ENCODE data around the gene GAN. TPM values are rescaled to one million over a fixed set of nuclear protein-coding genes. Genes with fewer than 3 reads are reported as not detected.

Gene GAN
- total RNA-seq, 1 donor from 2014 or later = 25.5 TPM

DNA sequence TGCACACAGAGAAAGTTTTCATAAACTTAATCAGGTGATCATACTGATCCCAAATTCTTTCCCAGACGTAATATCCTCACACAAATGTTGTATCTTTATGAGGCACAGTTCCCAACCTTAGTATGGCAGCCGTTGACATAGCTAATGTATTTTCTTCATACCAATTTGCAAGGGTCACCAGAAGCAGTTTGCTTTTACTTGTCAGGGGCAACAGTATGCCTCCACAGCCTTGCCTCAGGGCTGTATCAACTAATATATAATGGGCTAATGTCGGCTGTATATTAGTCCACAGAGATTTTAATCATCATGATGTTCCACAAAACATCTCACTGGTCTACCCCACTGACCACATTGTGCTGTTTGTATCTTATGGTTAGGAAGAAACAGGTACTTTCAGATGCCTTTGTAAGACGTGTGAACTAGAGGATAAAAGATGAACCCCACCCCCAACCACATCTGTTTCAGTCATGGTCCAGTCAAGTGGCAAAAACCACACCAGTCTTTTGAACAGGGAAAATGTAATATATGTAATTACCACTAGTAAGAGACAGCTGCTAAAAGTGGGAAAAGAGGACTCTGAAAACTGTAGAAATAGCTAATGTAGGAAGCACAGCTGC is 55.2 kb downstream of the GAN start:
- Histone ChIP-seq H3F3A (ENCODE audit: low read depth) (peaks cover 10% of the 10 kb centered on the region), H3K9me3 (ENCODE audit: low read depth) (no peaks in the 10 kb centered on the region), H3K27me3 (no peaks in the 10 kb centered on the region), H3K27ac (no peak overlapping the region), H3K79me2 (ENCODE audit: low read depth) (no peaks in the 10 kb centered on the region), H4K20me1 (ENCODE audit: low read depth) (peaks cover 4% of the 10 kb centered on the region), H3K9ac (peak overlapping the region; percentile 28), H3K4me2 (no peak overlapping the region), H3K36me3 (no peaks in the 10 kb centered on the region), H2AFZ (replicated peaks) (no peak overlapping the region), H3K4me1 (no peaks in the 10 kb centered on the region), H3K4me3 (no peak overlapping the region)
- Mint-ChIP-seq H3K36me3 (peaks cover 15% of the 10 kb centered on the region), H3K4me1 (peaks cover 10% of the 10 kb centered on the region), H3K27ac (no peak overlapping the region), H3K9me3 (no peaks in the 10 kb centered on the region), H3K27me3 (ENCODE audit: insufficient read depth, low read depth) (peaks cover 4% of the 10 kb centered on the region), H3K4me3 (no peak overlapping the region)
- TF ChIP-seq EZH2phosphoT487 (IDR thresholded peaks at IDR 0.05) = no peak
- no peak for DNase-seq (ENCODE audit: low spot score)

DNA sequence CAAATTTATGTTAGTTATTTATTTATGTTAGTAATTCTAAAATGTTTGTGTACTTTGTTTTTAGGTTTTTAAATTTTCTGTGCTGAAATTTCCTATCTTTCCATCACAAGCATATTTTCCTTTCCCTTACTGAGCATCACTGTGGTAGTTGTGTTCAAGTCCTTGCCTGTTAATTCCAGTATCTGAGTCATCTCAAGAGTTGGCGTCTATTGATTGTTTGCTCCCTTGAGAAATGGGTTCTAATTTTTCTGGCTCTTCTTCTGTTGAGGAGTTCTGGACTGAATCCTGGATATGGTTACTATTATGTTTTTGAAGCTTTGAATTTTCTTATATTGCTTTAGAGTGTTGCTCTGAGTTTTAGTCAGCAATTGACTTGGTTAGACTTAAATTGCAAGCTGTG is 56.3 kb downstream of the GAN start:
- Histone ChIP-seq H3K4me2 (no peak overlapping the region), H2AFZ (replicated peaks) (no peak overlapping the region), H3K36me3 (no peaks in the 10 kb centered on the region), H3K9me3 (ENCODE audit: low read depth) (no peaks in the 10 kb centered on the region), H3K4me1 (no peaks in the 10 kb centered on the region), H3K4me3 (no peak overlapping the region), H3F3A (ENCODE audit: low read depth) (peaks cover 1% of the 10 kb centered on the region), H4K20me1 (ENCODE audit: low read depth) (peaks cover under 1% of the 10 kb centered on the region), H3K79me2 (ENCODE audit: low read depth) (no peaks in the 10 kb centered on the region), H3K9ac (no peak overlapping the region), H3K27ac (no peak overlapping the region), H3K27me3 (no peaks in the 10 kb centered on the region)
- TF ChIP-seq EZH2 (IDR thresholded peaks at IDR 0.05) (no peak), EZH2phosphoT487 (IDR thresholded peaks at IDR 0.05) (no peak)
- TF ChIP-seq, protein P1, sequence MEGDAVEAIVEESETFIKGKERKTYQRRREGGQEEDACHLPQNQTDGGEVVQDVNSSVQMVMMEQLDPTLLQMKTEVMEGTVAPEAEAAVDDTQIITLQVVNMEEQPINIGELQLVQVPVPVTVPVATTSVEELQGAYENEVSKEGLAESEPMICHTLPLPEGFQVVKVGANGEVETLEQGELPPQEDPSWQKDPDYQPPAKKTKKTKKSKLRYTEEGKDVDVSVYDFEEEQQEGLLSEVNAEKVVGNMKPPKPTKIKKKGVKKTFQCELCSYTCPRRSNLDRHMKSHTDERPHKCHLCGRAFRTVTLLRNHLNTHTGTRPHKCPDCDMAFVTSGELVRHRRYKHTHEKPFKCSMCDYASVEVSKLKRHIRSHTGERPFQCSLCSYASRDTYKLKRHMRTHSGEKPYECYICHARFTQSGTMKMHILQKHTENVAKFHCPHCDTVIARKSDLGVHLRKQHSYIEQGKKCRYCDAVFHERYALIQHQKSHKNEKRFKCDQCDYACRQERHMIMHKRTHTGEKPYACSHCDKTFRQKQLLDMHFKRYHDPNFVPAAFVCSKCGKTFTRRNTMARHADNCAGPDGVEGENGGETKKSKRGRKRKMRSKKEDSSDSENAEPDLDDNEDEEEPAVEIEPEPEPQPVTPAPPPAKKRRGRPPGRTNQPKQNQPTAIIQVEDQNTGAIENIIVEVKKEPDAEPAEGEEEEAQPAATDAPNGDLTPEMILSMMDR (IDR thresholded peaks at IDR 0.05) = no peak
- Mint-ChIP-seq H3K9me3 (no peaks in the 10 kb centered on the region), H3K27ac (no peak overlapping the region), H3K4me3 (no peak overlapping the region), H3K27me3 (ENCODE audit: insufficient read depth, low read depth) (peaks cover 4% of the 10 kb centered on the region), H3K4me1 (peaks cover 10% of the 10 kb centered on the region), H3K36me3 (peaks cover 15% of the 10 kb centered on the region)
- DNase-seq (ENCODE audit: low spot score) = no peak

DNA sequence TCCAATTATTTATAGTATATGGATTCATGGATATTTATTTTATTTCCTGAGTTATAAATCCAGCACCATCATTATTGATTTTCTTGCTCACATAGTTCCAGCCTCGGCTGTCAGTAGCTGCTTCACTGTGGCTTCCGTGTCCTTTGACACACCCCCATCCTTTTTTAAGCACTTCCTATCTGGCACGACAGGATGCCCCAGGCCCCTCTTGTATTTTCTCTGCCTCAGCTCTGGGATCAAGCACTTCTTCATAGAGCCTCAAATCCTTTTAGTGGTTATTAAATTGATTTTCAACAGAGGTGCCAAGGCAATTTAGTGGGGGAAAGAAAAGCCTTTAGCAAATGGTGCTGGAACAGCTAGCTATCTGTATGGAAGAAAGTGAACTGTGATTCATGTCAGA is 59.8 kb downstream of the GAN start:
- Mint-ChIP-seq H3K27ac (no peak overlapping the region), H3K27me3 (ENCODE audit: insufficient read depth, low read depth) (no peaks in the 10 kb centered on the region), H3K9me3 (no peaks in the 10 kb centered on the region), H3K36me3 (peaks cover 26% of the 10 kb centered on the region), H3K4me3 (no peak overlapping the region), H3K4me1 (peaks cover 13% of the 10 kb centered on the region)
- H3F3A ChIP-seq (ENCODE audit: low read depth) = peaks cover 2% of the 10 kb centered on the region
- TF ChIP-seq, protein P1 (IDR thresholded peaks at IDR 0.05) = no peak
- TF ChIP-seq EZH2 (IDR thresholded peaks at IDR 0.05) (no peak), EZH2phosphoT487 (IDR thresholded peaks at IDR 0.05) (no peak)
- DNase-seq (ENCODE audit: low spot score) = no peak
- no peak overlapping the region for H3K27ac ChIP-seq
- no peaks in the 10 kb centered on the region for H3K27me3 ChIP-seq
- H4K20me1 ChIP-seq (ENCODE audit: low read depth) = no peaks in the 10 kb centered on the region
- no peak overlapping the region for H3K4me2 ChIP-seq
- no peak overlapping the region for H2AFZ ChIP-seq (replicated peaks)
- no peaks in the 10 kb centered on the region for H3K36me3 ChIP-seq
- H3K9me3 ChIP-seq (ENCODE audit: low read depth) = no peaks in the 10 kb centered on the region
- H3K4me1 ChIP-seq = no peaks in the 10 kb centered on the region
- no peak overlapping the region for H3K9ac ChIP-seq
- H3K4me3 ChIP-seq = no peak overlapping the region
- no peaks in the 10 kb centered on the region for H3K79me2 ChIP-seq (ENCODE audit: low read depth)

DNA sequence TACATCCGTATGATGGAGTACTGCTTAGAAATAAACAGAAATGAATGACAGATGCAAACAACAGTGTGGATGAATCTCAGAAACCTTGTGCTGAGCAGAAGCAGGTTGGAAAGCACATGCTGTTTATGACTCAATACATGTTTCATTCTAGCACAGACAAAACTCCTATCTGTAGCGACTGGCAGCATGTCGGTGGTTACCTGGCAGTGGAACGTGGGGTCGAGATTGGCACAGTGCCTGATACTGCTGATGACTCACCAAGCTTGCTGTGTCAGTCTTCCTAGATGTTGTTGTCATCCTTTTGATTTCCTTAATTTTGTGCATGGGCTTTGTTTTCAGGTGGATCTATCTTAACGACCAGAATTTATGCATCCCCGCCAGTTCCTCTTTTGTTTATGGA is 62.1 kb downstream of the GAN start:
- H3K27ac ChIP-seq = no peak overlapping the region
- Mint-ChIP-seq H3K27me3 (ENCODE audit: insufficient read depth, low read depth) (no peaks in the 10 kb centered on the region), H3K27ac (no peak overlapping the region), H3K4me3 (no peak overlapping the region), H3K9me3 (no peaks in the 10 kb centered on the region), H3K36me3 (peaks cover 21% of the 10 kb centered on the region), H3K4me1 (peaks cover 13% of the 10 kb centered on the region)
- no peak overlapping the region for H3K9ac ChIP-seq
- no peaks in the 10 kb centered on the region for H3K27me3 ChIP-seq
- no peaks in the 10 kb centered on the region for H3K79me2 ChIP-seq (ENCODE audit: low read depth)
- H3K4me1 ChIP-seq = no peaks in the 10 kb centered on the region
- H3F3A ChIP-seq (ENCODE audit: low read depth) = peaks cover 2% of the 10 kb centered on the region
- TF ChIP-seq EZH2 (IDR thresholded peaks at IDR 0.05) (no peak), EZH2phosphoT487 (IDR thresholded peaks at IDR 0.05) (no peak)
- TF ChIP-seq, protein P1 (IDR thresholded peaks at IDR 0.05) = no peak
- no peak for DNase-seq (ENCODE audit: low spot score)
- no peak overlapping the region for H2AFZ ChIP-seq (replicated peaks)
- no peak overlapping the region for H3K4me2 ChIP-seq
- no peak overlapping the region for H3K4me3 ChIP-seq
- no peaks in the 10 kb centered on the region for H3K36me3 ChIP-seq
- H3K9me3 ChIP-seq (ENCODE audit: low read depth) = no peaks in the 10 kb centered on the region
- no peaks in the 10 kb centered on the region for H4K20me1 ChIP-seq (ENCODE audit: low read depth)
